Measurements from ENCODE around the gene PON3.

GRCh38 chr7:95396136-95397032 is at the start of gene PON3:
- TF ChIP-seq CTCF (conservative IDR thresholded peaks at IDR 0.05; ENCODE audit: low read length) (no peak), EZH2phosphoT487 (IDR thresholded peaks at IDR 0.05; ENCODE audit: borderline replicate concordance, low read depth, low read length) (no peak)

Data from OCI-LY7 (cell line).